AG04450 (cell line): ENCODE data around the gene ZBTB20. TPM values are rescaled to one million over a fixed set of nuclear protein-coding genes. Genes with fewer than 3 reads are reported as not detected.

Experiments used
- CTCF ChIA-PET: fragments of 300-600, 350-600 bp; formaldehyde crosslinking; extraction: SDS; loops from one replicate; lab custom pipeline; 2022; ENCODE audit warnings: antibody characterized with exemption, inconsistent platforms; lab: Charles Lee
- POLR2A ChIA-PET: fragments of 350-600 bp; formaldehyde crosslinking; extraction: SDS; loops from one replicate; lab custom pipeline; 2021; ENCODE audit warnings: antibody characterized with exemption, inconsistent platforms; lab: Yijun Ruan, JAX
- DNase-seq: peaks from one replicate; pipeline ENCODE4 v3.0.0-alpha.2; 2011; ENCODE audit warnings: low read depth, low spot score
- H3K27ac ChIP-seq: one replicate; pipeline ENCODE4 v1.5.1; 2012; ENCODE audit warnings: low read depth, low read length, control low read depth
- H3K27me3 ChIP-seq: one replicate; pipeline ENCODE4 v1.6.0; 2012; ENCODE audit warnings: low read length; ENCODE audit not compliant: control insufficient read depth, insufficient read depth
- H3K4me3 ChIP-seq: 2 replicates; pipeline ENCODE4 v1.5.1; 2011; ENCODE audit warnings: mild to moderate bottlenecking, low read depth, low read length, control low read depth
- H3K9me3 ChIP-seq: 2 replicates; pipeline ENCODE4 v1.5.1; 2012; ENCODE audit warnings: low read length; ENCODE audit not compliant: control insufficient read depth, insufficient read depth
- polyA plus RNA-seq: library from polyadenylated mRNA; depleted of rRNA; stranded (reverse); fragments of >200 nt; gene quantifications from 2 replicates; pipeline ENCODE4 v1.2.3, GENCODE V29; 2011
- TF ChIP-seq, protein P1 (sequence below): IDR thresholded peaks from 2 replicates; pipeline ENCODE4 v1.5.1; 2011; ENCODE audit warnings: low read depth, low read length, control low read depth, inconsistent platforms

ZBTB20 gene
- polyA plus RNA-seq, 1 experiment, result 3.0 TPM

DNA sequence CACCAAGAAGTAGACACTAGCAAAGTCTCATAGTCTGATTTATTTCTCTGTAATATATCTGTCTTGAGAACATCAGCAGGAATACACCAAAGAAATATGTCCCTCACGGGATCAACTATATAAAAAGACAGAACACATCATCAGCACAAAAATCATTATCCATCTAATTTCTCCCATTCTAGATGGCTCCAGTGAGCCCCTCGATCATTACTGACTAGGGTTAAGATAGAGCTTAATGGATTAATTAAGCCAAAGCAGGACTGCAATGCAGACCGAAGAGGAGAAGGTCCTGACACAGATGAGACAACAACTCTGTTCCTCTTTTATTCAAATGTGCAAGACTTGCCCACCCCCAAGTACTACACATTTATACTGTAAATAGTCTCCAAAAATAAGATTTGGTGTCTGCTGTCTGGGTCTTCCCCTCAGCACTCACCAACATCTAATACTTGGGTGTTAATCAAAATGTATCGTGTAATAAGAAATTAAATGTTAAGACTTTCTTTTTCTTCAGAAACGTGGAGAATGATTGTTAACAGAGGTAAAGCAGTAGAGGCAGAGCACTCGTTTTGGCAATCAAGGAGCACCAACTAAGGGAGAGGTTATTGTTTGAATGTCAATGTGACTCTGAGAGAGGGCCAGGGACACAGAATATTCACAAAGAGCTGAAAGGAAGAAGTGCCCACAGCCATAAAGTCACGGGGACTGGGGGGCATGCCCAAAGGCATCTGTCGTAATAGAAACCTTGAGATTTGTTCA, 719.6 kb downstream of the ZBTB20 start:
- TF ChIP-seq, protein P1, sequence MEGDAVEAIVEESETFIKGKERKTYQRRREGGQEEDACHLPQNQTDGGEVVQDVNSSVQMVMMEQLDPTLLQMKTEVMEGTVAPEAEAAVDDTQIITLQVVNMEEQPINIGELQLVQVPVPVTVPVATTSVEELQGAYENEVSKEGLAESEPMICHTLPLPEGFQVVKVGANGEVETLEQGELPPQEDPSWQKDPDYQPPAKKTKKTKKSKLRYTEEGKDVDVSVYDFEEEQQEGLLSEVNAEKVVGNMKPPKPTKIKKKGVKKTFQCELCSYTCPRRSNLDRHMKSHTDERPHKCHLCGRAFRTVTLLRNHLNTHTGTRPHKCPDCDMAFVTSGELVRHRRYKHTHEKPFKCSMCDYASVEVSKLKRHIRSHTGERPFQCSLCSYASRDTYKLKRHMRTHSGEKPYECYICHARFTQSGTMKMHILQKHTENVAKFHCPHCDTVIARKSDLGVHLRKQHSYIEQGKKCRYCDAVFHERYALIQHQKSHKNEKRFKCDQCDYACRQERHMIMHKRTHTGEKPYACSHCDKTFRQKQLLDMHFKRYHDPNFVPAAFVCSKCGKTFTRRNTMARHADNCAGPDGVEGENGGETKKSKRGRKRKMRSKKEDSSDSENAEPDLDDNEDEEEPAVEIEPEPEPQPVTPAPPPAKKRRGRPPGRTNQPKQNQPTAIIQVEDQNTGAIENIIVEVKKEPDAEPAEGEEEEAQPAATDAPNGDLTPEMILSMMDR, result no peak
- DNase-seq, result no peak
- Histone ChIP-seq H3K9me3 (no peaks in the 10 kb centered on the region), H3K27me3 (no peaks in the 10 kb centered on the region), H3K4me3 (no peak overlapping the region), H3K27ac (no peak overlapping the region)
- POLR2A ChIA-PET, result no interaction called here
- CTCF ChIA-PET, result interaction anchor here (0.5 to 1.0 kb wide), 2 partner anchors 8 to 830 kb away, joined by 3 read pairs; no protein-coding TSS in a partner anchor

DNA sequence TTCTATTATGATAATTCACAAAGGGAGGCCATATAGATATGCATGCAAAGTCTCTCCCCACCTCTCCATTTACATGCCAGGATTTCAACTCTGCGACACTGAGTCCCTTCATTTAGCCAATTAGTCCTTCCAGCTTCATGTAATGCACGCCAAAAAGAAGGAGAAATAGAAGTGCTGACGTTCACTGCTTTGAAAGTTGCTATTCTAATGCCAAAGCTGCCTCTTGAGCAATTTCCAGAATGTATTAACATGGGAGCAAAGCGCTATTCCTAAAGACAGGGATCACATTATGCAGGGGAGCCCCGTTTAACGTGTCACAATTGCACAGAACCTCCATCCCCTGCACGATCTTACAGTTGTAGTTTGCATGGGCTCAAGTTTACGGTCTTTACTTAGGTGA, 722.8 kb downstream of the ZBTB20 start:
- ChIA-PET CTCF (no interaction called here), POLR2A (no interaction called here)
- Histone ChIP-seq H3K27me3 (no peaks in the 10 kb centered on the region), H3K9me3 (no peaks in the 10 kb centered on the region), H3K4me3 (no peak overlapping the region), H3K27ac (no peak overlapping the region)
- DNase-seq, result no peak
- TF ChIP-seq, protein P1, result no peak

DNA sequence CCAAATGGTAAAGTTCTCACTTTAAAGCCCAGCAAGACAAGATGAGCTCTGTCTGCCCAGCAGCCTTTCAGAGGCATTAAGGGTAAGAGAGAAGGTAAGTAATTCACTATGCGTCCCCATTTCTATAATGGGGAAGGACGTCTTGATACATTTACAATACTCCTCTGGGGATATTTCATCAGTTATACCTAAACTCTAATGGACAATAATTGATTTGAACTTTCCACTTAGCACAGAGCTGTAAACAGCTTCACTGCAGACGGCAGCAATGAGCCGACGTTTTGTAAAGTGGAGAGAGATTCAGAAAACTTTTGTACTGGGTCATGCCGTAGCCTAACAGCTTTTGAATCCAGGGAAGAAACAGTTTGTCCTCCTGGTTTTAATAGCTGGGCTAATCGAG, 725.9 kb downstream of the ZBTB20 start:
- Histone ChIP-seq H3K27me3 (no peaks in the 10 kb centered on the region), H3K9me3 (no peaks in the 10 kb centered on the region), H3K27ac (no peak overlapping the region), H3K4me3 (no peak overlapping the region)
- TF ChIP-seq, protein P1, result no peak
- ChIA-PET CTCF (interaction anchor here (1.0 to 1.6 kb wide), 3 partner anchors 15 to 38 kb away, joined by 3 to 4 read pairs (median 3); no protein-coding TSS in a partner anchor), POLR2A (no interaction called here)
- no peak for DNase-seq

DNA sequence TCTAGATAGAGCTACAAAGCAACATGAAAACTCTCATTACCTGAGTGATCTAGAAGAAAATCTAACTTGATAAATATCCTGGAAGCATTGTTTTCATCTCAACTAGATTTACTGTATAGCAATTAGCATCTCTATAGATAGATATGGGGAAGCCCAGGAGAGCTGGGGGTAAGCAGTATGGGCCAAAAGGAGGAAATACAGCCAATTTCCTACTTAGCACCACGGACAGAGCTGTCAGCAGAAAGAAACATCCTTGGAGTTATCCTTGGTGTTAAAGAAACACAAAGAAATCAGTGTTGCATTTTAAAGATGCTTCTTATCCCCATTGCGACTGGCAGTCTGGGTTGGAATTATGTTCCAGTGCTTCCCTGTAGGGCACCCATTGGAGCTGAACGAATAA, 727.0 kb downstream of the ZBTB20 start:
- TF ChIP-seq, protein P1, result no peak
- no peak overlapping the region for H3K27ac ChIP-seq
- no peak for DNase-seq
- no peaks in the 10 kb centered on the region for H3K9me3 ChIP-seq
- H3K27me3 ChIP-seq, result no peaks in the 10 kb centered on the region
- ChIA-PET POLR2A (interaction anchor here (0.6 kb wide), 2 partner anchors 40 to 768 kb away, joined by 3 to 5 read pairs; no protein-coding TSS in a partner anchor), CTCF (interaction anchor here (1.0 to 2.7 kb wide), 8 partner anchors 12 to 40 kb away, joined by 3 to 27 read pairs (median 12); no protein-coding TSS in a partner anchor)
- no peak overlapping the region for H3K4me3 ChIP-seq
